COR-L47 (cell line): ENCODE measurements around the gene BEST1.

Experiments used
- DNase-seq: peaks from one replicate; lab custom pipeline; 2025; lab: John Stamatoyannopoulos, UW

BEST1 gene

DNA sequence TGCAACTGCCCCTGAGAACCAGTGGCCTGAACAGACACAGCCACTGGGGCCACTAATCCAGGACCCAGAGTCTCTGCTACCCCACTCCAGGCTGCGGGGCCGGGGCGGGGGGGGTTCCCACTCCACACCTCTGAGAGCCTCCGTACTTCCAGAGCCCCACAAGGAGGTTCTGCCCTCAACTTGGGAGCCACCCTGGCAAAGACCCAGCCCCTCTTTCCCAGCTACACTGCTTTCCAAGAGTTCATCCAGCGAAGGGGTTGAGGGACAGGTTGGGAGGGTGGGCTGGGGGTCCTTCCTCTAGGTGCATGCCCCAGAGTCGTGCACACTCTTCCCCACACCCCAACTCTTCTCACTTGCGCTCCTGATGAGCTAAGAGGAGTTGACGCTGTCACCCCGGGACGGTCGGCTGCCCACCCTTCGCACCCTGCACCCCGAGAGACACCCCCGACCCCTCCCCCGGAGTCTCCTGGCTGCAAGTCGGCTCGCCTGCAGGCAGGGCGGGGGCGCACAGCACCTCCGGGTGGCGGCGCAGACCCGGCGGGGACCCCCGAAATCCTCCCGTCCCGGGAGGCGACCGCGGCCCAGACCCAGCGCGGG is 33.3 kb upstream of the BEST1 start:
- no peak for DNase-seq

DNA sequence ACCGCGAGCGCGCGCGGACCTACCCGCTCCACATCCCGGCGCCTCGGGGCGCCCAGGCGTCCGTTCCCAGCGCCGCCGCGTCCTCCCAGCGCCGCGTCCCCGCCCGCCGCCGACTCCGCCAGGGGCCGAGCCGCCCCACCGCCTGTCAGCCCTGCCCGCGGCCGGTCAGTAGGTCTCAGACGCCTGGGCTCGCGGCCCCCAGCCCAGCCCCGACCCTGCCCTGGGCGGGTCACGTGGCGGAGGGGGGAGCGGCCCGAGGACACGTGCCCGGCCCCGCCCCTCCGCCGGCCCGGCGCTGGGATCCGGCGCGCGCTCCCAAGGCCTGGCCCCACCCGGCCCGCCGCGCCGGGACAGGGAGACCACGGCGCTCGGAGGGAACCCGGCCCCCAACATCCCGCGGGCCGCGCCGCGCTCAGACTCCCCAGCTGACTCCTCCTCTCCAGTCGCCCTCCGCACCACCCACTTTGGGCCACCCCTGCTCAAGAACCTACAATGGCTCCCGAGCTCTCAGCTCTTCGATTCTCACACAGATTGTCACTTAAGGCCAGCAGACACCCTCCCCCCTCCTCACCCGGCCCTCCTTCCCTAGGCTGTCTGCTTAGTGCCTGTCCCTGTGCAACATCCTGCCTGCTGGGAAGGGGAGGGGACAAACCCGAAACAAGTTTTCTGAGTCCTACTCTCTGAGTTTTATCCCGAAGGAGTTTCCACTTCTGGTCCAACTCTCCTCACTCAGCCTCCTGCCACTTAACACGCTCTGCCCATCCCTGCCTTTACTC is 32.6 kb upstream of the BEST1 start, which contains the start of gene RAB3IL1:
RAB3IL1 (minus strand) TSS at position 233 of the 776 bp plus-strand sequence; CDS start at position 34, 199 bp downstream.
- no peak for DNase-seq

GRCh38 chr11:61918251-61918937 is 31.8 kb upstream of the BEST1 start:
- no peak for DNase-seq

GRCh38 chr11:61918938-61919704 is 31.0 kb upstream of the BEST1 start:
- no peak for DNase-seq

DNA sequence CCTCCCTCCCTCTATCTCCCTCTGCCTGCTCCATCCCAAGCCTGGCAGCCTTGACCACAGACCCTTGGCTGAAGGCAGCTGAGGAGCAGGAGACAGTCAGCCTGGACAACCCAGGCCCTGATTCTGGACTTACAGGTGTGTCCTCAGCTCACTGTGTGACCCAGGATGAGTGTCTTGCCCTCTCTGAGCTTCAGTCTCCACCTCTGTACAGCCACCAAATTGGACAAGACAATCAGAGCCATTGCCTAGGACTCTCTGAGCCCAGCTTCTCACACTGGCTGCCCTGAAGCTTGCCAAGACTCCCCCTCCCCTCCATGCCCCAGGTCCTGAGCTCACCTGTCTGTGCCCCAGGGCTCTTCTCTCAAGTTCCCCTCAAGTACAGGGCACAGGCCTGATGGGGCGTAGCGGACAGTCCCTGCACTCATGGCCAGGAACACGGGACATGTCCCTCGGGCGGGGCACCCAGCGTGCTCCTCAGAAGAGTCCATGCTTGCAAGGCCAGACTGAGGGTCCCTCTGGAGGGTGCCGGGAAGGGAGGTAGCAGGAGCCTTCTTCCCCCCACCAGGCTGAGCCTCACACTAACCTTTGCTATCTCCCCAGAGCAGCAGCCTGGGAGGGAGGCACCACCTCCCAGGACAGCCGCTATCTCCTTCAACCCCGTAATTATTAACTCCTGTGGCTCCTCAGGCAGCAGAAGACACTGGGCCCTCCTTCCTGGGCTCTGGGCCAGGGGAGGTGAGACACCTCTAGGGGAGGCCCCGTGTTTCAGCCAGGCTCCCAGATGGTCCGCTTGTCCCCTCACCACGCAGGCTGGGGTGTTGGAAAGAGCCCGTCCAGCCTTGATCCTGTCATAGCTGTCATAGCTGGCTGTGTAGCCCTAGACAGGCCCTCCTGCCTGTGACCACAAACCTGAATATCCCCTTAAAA is 30.2 kb upstream of the BEST1 start:
- no peak for DNase-seq

GRCh38 chr11:61921446-61921845 is 28.7 kb upstream of the BEST1 start:
- no peak for DNase-seq

- no peak for DNase-seq
These were observed 27.6 kb upstream of the BEST1 start for GRCh38 chr11:61922539-61922938.

- no peak for DNase-seq
These were observed 26.7 kb upstream of the BEST1 start for GRCh38 chr11:61923166-61924063.

DNA sequence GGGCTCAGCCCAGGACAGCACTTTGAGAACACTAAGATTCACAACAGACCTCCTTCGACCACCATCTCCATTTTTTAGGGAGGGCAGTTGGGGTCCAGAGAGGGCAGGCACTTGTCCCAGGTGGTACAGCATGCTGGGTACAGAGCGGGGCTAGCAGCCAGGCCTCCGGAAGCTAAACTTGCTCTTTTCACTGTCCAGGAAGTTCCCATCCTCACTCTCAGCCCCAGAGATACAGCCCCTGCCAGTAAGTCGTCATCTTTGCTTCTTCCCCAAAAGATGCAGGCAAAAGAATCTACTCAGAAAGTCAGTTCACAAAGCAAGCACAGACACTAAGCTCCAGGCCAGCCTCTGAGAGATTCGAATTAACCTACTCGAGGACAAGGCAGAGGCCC is 26.1 kb upstream of the BEST1 start:
- no peak for DNase-seq

GRCh38 chr11:61925736-61926135 is 24.4 kb upstream of the BEST1 start:
- DNase-seq = no peak

- DNase-seq = no peak
These were observed 23.9 kb upstream of the BEST1 start for GRCh38 chr11:61926235-61926634.

- no peak for DNase-seq
These were observed 22.6 kb upstream of the BEST1 start for GRCh38 chr11:61927501-61927900.

DNA sequence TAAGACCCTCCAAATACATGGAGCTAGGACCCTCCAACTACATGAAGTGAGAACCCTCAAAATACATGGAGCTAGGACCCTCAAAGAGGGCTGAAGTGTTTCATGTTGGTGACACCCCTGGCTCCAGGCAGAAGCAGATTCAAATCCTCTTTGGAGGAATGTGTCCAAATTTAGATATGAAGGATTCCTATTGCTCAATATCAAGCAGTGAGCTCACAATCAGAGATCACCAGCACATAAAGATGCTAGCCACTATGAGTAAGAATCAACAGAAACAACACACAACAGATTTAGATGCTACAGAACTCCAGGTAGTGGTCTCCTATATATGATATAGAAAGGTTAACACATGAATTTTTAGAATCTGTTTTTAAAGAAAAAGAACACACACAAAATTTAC is 21.5 kb upstream of the BEST1 start:
- DNase-seq = no peak

- DNase-seq = no peak
These were observed 19.2 kb upstream of the BEST1 start for GRCh38 chr11:61930933-61931332.

DNA sequence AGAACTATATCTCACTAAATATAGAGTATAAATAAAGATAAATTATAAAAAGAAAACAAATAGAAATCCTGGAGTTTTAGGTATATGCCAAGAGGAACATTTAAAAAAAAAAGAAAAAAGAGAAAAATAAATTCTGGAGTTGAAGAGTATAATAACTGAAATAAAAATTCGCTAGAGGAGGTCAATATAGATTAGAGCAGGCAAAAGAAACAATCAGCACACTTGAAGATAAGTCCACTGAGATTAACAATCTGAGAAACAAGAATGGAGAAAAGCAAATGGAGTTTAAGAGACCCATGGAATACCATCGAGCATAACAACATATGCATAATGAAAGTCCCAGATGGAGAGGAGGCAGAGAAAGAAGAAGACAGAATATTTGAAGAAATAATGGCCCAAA is 14.3 kb upstream of the BEST1 start:
- no peak for DNase-seq

GRCh38 chr11:61940466-61940865 is 9.7 kb upstream of the BEST1 start:
- DNase-seq = no peak

- no peak for DNase-seq
These were observed 5.0 kb upstream of the BEST1 start for GRCh38 chr11:61945191-61945590.

- DNase-seq = no peak
These were observed 3.3 kb upstream of the BEST1 start for GRCh38 chr11:61946894-61947293.

- DNase-seq = peak; percentile 71
These were observed 2.5 kb upstream of the BEST1 start for GRCh38 chr11:61947486-61948210.

DNA sequence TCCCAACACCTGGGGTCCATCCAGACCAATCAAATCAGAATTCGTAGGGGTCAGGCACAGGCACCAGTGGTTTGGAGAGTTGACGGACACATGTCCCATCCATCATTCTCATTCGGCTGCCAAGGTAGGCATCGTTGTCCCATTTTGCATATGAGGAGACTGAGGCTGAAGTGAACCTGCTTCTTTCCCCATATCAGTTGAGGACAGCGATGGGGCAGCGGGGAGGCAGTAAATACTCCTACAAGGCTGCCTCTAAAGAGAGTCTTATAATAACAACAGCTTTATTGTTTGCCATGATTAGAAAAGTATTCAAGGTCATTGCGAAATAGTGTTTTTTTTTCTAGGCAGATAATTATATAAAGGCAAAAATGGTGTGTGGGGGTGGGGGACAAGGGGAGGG is 1.6 kb upstream of the BEST1 start:
- no peak for DNase-seq
